NB4 (cell line): Measurements from ENCODE around the gene MRPL21.

Source experiments
- DNase-seq: peaks from one replicate; pipeline ENCODE4 v3.0.0; 2010; ENCODE audit warnings: low read depth
- H3K4me3 ChIP-seq: one replicate; pipeline ENCODE4 v1.5.1; 2011; ENCODE audit warnings: mild to moderate bottlenecking, low read depth, low read length, moderate library complexity
- CTCF ChIP-seq: IDR thresholded peaks from one replicate; pipeline ENCODE4 v1.5.1; 2012; ENCODE audit warnings: low read depth, low read length
- MAX ChIP-seq: IDR thresholded peaks from 2 replicates; pipeline ENCODE4 v1.6.1; 2011; ENCODE audit warnings: low read depth, low read length
- MYC ChIP-seq: IDR thresholded peaks from 2 replicates; pipeline ENCODE4 v1.6.1; 2011; ENCODE audit warnings: low read depth, low read length
- POLR2A ChIP-seq: IDR thresholded peaks from 2 replicates; pipeline ENCODE4 v1.6.1; 2011; ENCODE audit warnings: mild to moderate bottlenecking; ENCODE audit not compliant: insufficient read length; ENCODE audit errors: extremely low read depth

The MRPL21 gene

GRCh38 chr11:68935516-68936357, 32.1 kb upstream of the MRPL21 start:
- H3K4me3 ChIP-seq: no peak overlapping the region
- no peak for TF ChIP-seq MAX
- no peak for TF ChIP-seq MYC
- no peak for TF ChIP-seq POLR2A
- no peak for TF ChIP-seq CTCF
- DNase-seq: no peak

GRCh38 chr11:68935066-68935465, 31.4 kb upstream of the MRPL21 start:
- TF ChIP-seq MYC: no peak
- DNase-seq: no peak
- H3K4me3 ChIP-seq: no peak overlapping the region

GRCh38 chr11:68934666-68935065, 31.0 kb upstream of the MRPL21 start:
- H3K4me3 ChIP-seq: no peak overlapping the region
- TF ChIP-seq POLR2A (no peak), CTCF (no peak), MYC (no peak), MAX (no peak)
- no peak for DNase-seq

GRCh38 chr11:68934321-68934645, 30.7 kb upstream of the MRPL21 start:
- H3K4me3 ChIP-seq: no peak overlapping the region
- TF ChIP-seq CTCF (no peak), MAX (no peak), MYC (no peak), POLR2A (no peak)
- DNase-seq: no peak

- TF ChIP-seq MYC: no peak
- TF ChIP-seq POLR2A: no peak
- no peak for TF ChIP-seq MAX
- TF ChIP-seq CTCF: no peak
- H3K4me3 ChIP-seq: no peak overlapping the region
- DNase-seq: no peak
Observed at GRCh38 chr11:68933605-68934320, 30.1 kb upstream of the MRPL21 start.

- TF ChIP-seq POLR2A (no peak), MAX (no peak), MYC (no peak), CTCF (no peak)
- no peak overlapping the region for H3K4me3 ChIP-seq
- no peak for DNase-seq
Observed at GRCh38 chr11:68932933-68933577, 29.4 kb upstream of the MRPL21 start.
